Activated CD4-positive, alpha-beta T cell treated with anti-CD3 and anti-CD28 coated beads, Interleukin-2, amount 10 ng/mL, durations not matched to agents 24 days and 14 days (primary cell): ENCODE measurements around the gene ZNF155. TPM values are rescaled to one million over a fixed set of nuclear protein-coding genes. Genes with fewer than 3 reads are reported as not detected.
"Not testable (repeated sequence)": the region's sequence is repeated elsewhere in the genome, so short reads cannot be mapped to it uniquely, and the experiment has no call there.

Experiments
- DNase-seq: peaks from one replicate; pipeline ENCODE4 v3.0.0; 2022
- H3K27ac Mint-ChIP-seq: one replicate; pipeline ENCODE4 v1.8.0; 2022; ENCODE audit warnings: mild to moderate bottlenecking, mixed read lengths
- H3K27me3 Mint-ChIP-seq: one replicate; pipeline ENCODE4 v1.8.0; 2022; ENCODE audit warnings: mixed read lengths
- H3K36me3 Mint-ChIP-seq: one replicate; pipeline ENCODE4 v1.8.0; 2022; ENCODE audit warnings: low read depth, mild to moderate bottlenecking, mixed read lengths
- H3K4me1 Mint-ChIP-seq: one replicate; pipeline ENCODE4 v1.8.0; 2021; ENCODE audit warnings: mixed read lengths
- H3K4me3 Mint-ChIP-seq: one replicate; pipeline ENCODE4 v1.8.0; 2022; ENCODE audit warnings: mild to moderate bottlenecking, moderate library complexity, mixed read lengths
- H3K9me3 Mint-ChIP-seq: one replicate; pipeline ENCODE4 v1.8.0; 2021; ENCODE audit warnings: mixed read lengths
- intact Hi-C: fragments of 100-400 bp; cut with micrococcal nuclease; formaldehyde crosslinking; loops from one replicate; pipeline ENCODE4 v1.15.1; 2023
- total RNA-seq: library from RNA; stranded (reverse); gene quantifications from 2 replicates; pipeline ENCODE4 v1.2.3, GENCODE V29; 2022

Gene ZNF155
- total RNA-seq: 4.6 and 6.6 TPM in 2 replicates

DNA sequence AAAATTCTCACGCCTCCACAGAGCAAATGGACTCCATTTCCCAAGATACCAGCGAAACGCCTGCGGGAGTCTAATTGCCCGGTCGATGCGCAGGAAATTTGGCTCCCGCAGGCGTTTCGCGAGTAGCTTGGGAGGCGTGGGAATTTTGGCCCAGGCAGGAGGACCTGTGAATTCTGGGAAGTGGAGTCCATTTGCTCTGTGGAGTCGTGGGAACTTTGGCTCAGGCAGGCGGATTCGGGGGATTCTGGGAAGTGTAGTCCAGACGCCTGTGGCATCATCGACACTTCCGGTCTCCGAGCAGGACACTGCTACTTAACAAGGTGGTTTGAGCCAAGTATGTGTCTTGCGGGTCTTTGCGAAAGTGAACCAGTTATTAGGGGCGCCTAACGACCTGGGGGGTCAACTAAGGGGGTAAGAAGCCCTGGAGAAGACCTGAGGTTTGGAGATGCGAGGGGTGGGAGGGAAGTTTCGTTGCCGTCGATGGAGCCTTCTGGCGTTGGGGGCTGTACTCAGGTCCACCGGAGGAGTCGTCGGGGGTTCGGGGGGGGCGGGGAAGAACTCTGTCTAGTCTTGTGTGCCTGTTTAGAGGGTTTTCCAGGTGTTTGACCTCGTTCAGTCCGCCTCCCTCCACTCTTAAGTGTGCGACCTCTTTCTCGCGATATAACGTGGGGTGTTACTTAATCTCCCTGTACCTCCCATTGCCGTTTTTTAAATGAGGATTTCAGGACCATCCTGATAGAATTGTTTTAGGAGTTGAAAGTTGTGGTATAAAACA, at the start of gene ZNF155:
TSS of gene ZNF155 (plus strand) at position 277 of the 775 bp plus-strand sequence. CDS start 4,356 bp downstream, outside the sequence.
- H3K27me3 Mint-ChIP-seq: no peaks in the 10 kb centered on the region
- peaks cover 8% of the 10 kb centered on the region for H3K4me1 Mint-ChIP-seq
- peaks cover 26% of the 10 kb centered on the region for H3K36me3 Mint-ChIP-seq
- H3K4me3 Mint-ChIP-seq: peak within 1 kb of the TSS; percentile 97
- DNase-seq: peak; percentile 91
- H3K27ac Mint-ChIP-seq: peak within 1 kb of the TSS; percentile 93
- peaks cover 23% of the 10 kb centered on the region for H3K9me3 Mint-ChIP-seq
- intact Hi-C loops: loop anchor here (1.0 to 5.0 kb wide), 6 partner anchors 18 to 129 kb away; partner anchors contain the start of genes ZNF221, ZNF222, ZNF224 and ZNF225

DNA sequence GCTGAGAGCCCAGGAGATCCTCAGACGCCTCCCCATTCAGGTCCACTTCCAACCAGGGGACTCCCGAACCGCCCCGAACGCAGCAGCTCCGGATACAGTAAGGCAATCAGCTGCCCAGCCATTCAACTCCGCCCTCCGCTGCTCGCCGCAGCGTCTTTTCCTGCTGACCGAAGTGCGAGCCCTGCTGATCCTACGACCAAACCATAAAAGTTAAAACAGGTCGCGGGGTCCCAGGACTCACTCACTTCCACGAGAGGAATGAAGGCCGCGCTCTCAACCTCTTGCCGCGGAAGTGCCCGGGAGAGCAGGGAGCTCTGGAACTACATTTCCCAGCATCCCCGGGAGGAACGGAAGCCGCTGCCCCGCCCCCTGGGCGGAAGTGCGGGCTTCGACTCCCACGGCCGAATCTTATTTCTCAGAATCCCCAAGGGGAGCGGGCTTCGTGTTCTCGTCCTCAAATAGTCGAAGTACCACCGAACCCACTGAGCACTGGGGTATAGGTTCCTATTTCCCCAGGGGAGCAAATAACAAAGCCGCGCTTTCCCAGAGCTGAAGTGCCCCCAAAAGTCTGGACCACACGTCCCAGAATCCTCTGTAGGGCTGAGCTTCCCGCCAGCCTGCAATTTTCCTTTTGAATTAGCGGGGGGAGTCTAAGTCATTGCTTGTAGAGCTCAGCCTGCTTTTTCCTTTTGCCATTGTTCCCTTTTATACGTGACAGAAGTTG, 48.8 kb upstream of the ZNF155 start, which contains the start of gene ZNF45:
TSS of gene ZNF45 (minus strand) at position 298 of the 724 bp plus-strand sequence. CDS start 13,097 bp downstream, outside the sequence.
- peak within 1 kb of the TSS; percentile 92 for H3K4me3 Mint-ChIP-seq
- intact Hi-C loops: loop anchor here (1.0 to 10.0 kb wide), 7 partner anchors 16 to 272 kb away; partner anchors contain the start of genes ZNF155, ZNF221, ZNF224 and ZNF230
- peaks cover 10% of the 10 kb centered on the region for H3K4me1 Mint-ChIP-seq
- H3K9me3 Mint-ChIP-seq: peaks cover 34% of the 10 kb centered on the region
- peak; percentile 96 for DNase-seq
- H3K27ac Mint-ChIP-seq: peak within 1 kb of the TSS; percentile 94
- no peaks in the 10 kb centered on the region for H3K27me3 Mint-ChIP-seq
- peaks cover 33% of the 10 kb centered on the region for H3K36me3 Mint-ChIP-seq

DNA sequence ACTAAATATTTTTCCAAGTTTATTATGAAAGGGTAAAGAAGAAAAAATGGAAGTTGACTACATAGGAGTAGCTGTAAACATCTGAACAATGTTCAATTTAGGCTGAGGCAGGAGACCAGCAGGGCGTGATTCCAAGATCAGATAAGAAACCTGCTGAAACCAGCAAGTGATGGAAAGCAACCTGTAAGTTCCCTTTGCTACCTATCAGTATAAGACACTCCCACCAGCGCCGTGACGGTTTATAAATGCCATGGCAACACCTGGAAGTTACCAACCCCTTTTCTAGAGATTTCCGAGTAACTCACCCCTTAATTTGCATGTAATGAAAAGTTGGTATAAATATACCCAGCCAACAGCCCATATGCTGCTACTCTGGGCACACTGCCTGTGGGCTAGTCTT, 47.8 kb upstream of the ZNF155 start:
- Mint-ChIP-seq H3K4me3 (peak overlapping the region; percentile 92), H3K36me3 (peaks cover 22% of the 10 kb centered on the region), H3K27ac (no peak overlapping the region), H3K27me3 (no peaks in the 10 kb centered on the region), H3K4me1 (peaks cover 10% of the 10 kb centered on the region), H3K9me3 (peaks cover 31% of the 10 kb centered on the region)
- no peak for DNase-seq
- intact Hi-C loops: loop anchor here (5.0 to 10.0 kb wide), 3 partner anchors 46 to 271 kb away; partner anchors contain the start of genes ZNF155 and ZNF283

DNA sequence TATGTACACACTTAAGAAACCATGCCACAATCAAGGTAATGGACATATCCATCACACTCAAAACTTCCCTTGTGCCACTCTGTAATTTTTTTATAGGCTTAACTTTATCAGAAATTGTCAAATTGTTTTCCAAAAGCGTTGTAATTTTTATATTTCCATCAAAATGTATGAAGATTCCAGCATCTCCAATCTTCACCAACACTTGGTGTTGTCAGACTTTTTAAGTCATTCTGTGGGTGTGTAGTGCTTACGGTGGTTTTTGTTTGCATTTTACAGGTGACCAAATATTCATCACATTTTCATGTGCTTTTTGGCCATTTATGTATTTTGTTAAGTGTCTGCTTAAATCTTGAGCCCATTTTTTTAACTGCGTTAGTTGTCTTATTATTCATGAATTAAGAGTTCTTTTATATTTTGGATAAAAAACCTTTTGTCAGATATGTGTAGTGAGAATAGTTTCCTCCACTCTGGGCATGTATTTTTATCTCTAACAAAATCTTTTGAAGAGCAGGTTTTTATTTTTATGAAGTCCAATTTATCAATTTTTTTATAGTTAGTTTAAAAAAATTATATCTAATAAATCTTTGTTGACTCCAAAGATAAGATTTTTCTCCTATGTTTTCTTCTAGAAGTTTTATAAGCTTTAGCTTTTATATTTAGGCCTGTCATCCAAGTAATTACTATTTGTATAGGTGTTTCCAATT, 44.3 kb upstream of the ZNF155 start:
- peaks cover 38% of the 10 kb centered on the region for H3K9me3 Mint-ChIP-seq
- H3K4me3 Mint-ChIP-seq: no peak overlapping the region
- intact Hi-C loops: loop anchor here (5.0 to 10.0 kb wide), 3 partner anchors 43 to 268 kb away; partner anchors contain the start of genes ZNF155 and ZNF283
- no peak for DNase-seq
- no peak overlapping the region for H3K27ac Mint-ChIP-seq
- no peaks in the 10 kb centered on the region for H3K27me3 Mint-ChIP-seq
- peaks cover 2% of the 10 kb centered on the region for H3K4me1 Mint-ChIP-seq
- H3K36me3 Mint-ChIP-seq: no peaks in the 10 kb centered on the region

DNA sequence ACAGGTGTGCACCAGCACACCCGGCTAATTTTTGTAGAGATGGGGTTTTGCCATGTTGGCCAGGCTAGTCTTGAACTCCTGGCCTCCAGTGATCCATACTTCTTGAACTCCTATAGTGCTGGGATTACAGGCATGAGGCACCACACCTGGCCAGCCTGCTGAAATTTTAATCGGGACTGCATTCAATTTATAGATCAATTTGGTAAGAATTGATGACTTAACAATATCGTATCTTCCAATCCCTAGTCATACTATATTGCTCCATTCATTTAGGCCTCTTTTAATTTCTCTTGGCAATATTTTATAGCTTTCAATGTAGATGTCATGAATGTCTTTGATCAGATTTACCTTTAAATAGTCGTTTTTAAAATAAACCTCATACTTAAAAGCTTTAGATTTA, 43.3 kb upstream of the ZNF155 start:
- Mint-ChIP-seq H3K4me3 (no peak overlapping the region), H3K4me1 (no peaks in the 10 kb centered on the region), H3K36me3 (no peaks in the 10 kb centered on the region), H3K27ac (no peak overlapping the region), H3K27me3 (no peaks in the 10 kb centered on the region), H3K9me3 (peaks cover 38% of the 10 kb centered on the region)
- intact Hi-C loops: no loop called here
- DNase-seq: no peak

DNA sequence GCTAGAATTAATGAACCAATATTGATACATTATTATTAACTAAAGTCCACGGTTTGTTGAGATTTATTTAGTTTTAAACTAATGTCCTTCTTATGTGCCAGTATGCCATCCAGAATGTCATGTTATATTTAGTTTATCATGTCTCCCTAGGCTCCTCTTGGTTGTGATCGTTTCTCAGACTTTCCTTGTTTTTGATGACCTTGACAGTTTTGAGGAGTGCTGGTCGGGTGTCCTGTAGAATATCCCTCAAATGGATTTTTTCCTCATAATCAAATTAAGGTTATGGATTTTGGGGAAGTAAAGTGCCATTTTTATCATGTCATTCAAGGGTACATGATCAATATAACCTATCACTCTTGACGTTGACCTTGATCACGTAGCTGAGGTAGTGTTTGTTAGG, 42.8 kb upstream of the ZNF155 start:
- Mint-ChIP-seq H3K36me3 (peaks cover 2% of the 10 kb centered on the region), H3K4me3 (no peak overlapping the region), H3K9me3 (peaks cover 38% of the 10 kb centered on the region), H3K27me3 (no peaks in the 10 kb centered on the region), H3K27ac (no peak overlapping the region), H3K4me1 (no peaks in the 10 kb centered on the region)
- no peak for DNase-seq
- intact Hi-C loops: no loop called here

DNA sequence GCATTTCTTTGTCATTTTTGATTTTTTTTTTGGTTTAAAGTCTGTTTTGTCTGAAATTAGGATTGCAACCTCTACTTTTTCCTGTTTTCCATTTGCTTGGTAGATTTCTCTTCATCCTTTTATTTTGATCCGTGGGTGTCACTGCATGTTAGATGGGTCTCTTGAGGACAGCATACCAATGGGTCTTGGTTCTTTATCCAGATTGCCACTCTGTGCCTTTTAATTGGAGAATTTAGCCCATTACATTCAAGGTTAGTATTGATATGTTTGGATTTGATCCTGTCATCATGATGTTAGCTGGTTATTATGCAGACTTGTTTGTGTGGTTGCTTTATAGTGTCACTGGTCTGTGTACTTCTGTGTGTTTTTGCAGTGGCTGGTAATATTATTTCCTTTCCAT, 36.6 kb upstream of the ZNF155 start:
- peaks cover 47% of the 10 kb centered on the region for H3K9me3 Mint-ChIP-seq
- H3K27ac Mint-ChIP-seq, intact Hi-C loops, H3K4me3 Mint-ChIP-seq, H3K4me1 Mint-ChIP-seq, DNase-seq, H3K36me3 Mint-ChIP-seq, H3K27me3 Mint-ChIP-seq: not testable (repeated sequence)

DNA sequence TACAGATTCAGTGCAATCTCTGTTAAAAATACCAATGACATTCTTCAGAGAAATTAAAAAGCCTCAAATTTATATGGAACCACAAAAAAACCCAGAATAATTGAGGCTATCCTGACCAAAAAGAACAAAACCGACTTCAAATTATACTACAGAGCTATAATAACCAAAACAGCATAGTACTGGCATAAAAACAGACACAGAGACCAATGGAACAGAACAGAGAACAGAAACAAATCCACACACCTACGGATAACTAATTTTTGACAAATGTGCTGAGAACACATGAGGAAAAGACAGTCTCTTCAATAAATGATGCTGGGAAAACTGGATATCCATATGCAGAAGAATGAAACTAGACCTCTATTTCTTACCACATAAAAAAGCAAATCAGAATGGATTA, 34.2 kb upstream of the ZNF155 start:
- H3K27ac Mint-ChIP-seq, DNase-seq, H3K4me1 Mint-ChIP-seq, H3K27me3 Mint-ChIP-seq, H3K36me3 Mint-ChIP-seq, intact Hi-C loops: not testable (repeated sequence)
- Mint-ChIP-seq H3K9me3 (peaks cover 51% of the 10 kb centered on the region), H3K4me3 (peak overlapping the region; percentile 27)

DNA sequence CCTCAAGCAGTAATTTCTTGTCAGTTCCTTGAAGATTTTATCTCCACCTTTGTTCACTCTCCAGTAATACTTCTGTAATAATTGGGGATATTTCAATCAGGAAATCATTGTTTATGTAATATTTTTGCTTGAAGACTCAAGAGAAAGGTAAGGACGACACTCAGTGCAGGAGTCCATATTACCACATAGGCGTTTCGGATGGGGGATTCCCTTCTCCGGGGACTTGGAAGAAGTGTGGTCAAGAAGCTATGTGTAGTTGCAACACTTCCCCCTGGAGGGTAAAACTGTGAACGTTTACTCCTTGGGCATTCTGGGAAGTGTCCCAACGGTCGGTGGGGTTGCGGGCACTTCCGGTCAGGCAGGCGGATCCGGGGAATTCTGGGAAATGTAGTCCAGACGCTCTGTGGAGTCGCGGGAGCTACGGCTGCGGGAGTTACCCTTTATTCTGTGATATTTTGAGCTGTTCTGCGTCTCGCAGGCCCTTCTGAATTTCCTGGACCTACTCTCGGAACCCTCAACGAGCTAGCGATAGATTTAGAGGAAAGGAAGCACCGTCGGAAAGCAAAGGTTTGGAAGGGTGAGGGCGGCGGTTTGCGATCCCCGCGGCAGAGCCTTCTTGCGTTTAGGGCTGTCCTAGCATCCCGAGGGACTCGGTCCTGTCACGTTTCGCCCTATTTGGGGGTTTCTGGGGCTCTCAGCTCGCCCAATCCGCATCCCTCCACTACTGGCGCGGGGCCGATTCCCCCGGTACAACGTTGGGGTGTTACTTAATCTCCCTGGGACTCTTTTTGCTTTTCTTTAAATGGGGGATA, 32.9 kb upstream of the ZNF155 start, which contains the start of gene ZNF221:
TSS of gene ZNF221 (plus strand) at position 395 of the 812 bp plus-strand sequence. CDS start 11,499 bp downstream, outside the sequence.
- intact Hi-C loops: loop anchor here (1.0 kb wide), 3 partner anchors 16 to 124 kb away; partner anchors contain the start of genes ZNF155, ZNF283 and ZNF45

DNA sequence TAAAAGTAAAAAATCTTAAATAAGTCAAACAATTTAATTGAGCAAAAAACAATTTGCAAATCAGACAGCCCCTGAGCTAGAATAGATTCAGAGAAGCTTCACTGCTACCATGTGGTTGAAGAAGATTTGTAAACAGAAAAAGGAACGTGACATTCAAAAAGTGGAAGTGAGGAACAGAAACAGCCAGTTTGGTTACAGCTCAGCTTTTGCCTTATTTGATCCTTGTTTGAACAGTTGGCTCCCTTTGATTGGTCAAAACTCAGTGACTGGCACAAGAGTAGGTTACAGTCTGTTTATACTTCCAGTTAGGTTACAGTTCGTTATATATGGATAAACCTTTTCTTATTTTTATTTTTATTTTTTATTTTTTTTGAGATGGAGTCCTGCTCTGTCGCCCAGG, 27.2 kb upstream of the ZNF155 start:
- Mint-ChIP-seq H3K4me1 (no peaks in the 10 kb centered on the region), H3K4me3 (no peak overlapping the region), H3K27me3 (no peaks in the 10 kb centered on the region), H3K27ac (no peak overlapping the region), H3K9me3 (peaks cover 25% of the 10 kb centered on the region), H3K36me3 (no peaks in the 10 kb centered on the region)
- intact Hi-C loops: no loop called here
- DNase-seq: no peak

More for the DNA sequence above, 32.9 kb upstream of the ZNF155 start, which contains the start of gene ZNF221:
- peak within 1 kb of the TSS; percentile 96 for H3K4me3 Mint-ChIP-seq
- H3K36me3 Mint-ChIP-seq: peaks cover 7% of the 10 kb centered on the region
- H3K4me1 Mint-ChIP-seq: peaks cover 8% of the 10 kb centered on the region
- H3K27me3 Mint-ChIP-seq: peaks cover 3% of the 10 kb centered on the region
- H3K27ac Mint-ChIP-seq: peak within 1 kb of the TSS; percentile 80
- H3K9me3 Mint-ChIP-seq: peaks cover 52% of the 10 kb centered on the region
- peak; percentile 87 for DNase-seq

DNA sequence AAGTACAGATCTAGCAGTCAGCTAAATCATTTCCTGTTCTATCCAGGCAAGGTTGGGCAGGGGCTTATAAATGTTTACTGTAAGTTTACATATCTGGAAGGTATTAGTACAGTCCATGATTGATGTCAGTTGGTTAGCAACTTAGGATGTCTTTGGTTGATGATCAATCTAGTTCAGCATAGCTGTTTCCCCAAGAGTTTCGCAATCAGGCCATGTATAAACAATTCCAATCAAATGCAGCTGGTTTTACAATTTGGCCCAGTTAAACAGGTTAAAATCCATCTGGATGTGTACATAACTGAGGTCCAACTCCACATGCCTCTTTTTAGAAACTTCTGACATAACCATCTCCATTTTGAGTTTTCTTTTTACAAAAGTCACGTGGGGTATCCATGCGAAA, 26.1 kb upstream of the ZNF155 start:
- H3K27me3 Mint-ChIP-seq: no peaks in the 10 kb centered on the region
- H3K4me1 Mint-ChIP-seq: no peaks in the 10 kb centered on the region
- H3K36me3 Mint-ChIP-seq: no peaks in the 10 kb centered on the region
- intact Hi-C loops: no loop called here
- H3K27ac Mint-ChIP-seq: no peak overlapping the region
- peaks cover 27% of the 10 kb centered on the region for H3K9me3 Mint-ChIP-seq
- H3K4me3 Mint-ChIP-seq: no peak overlapping the region
- no peak for DNase-seq

DNA sequence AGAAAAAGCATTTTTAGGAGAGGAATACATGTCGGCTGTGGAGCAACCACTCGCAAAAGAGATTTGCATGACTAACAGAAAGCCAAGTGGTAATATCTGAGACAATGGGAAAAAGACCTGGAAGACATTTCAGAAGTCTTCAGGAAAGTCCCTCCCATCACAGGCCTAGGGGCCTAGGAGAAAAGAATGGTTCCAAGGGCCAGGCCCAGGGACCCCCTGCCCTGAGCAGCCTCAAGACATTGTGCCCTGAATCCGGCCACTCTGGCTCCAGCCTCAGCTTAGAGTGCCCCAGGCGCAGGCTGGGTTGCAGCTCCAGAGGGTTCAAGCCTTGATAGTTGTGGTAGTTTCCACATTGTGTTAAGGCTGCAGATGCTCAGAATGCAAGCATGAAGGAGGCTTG, 23.6 kb upstream of the ZNF155 start:
- DNase-seq: no peak
- no peaks in the 10 kb centered on the region for H3K36me3 Mint-ChIP-seq
- H3K27me3 Mint-ChIP-seq: no peaks in the 10 kb centered on the region
- no peak overlapping the region for H3K4me3 Mint-ChIP-seq
- intact Hi-C loops: no loop called here
- peaks cover 34% of the 10 kb centered on the region for H3K9me3 Mint-ChIP-seq
- no peaks in the 10 kb centered on the region for H3K4me1 Mint-ChIP-seq
- H3K27ac Mint-ChIP-seq: no peak overlapping the region
